Calu3 (cell line): ENCODE results near the gene MLLT10. TPM values are rescaled to one million over a fixed set of nuclear protein-coding genes. Genes with fewer than 3 reads are reported as not detected.
"Not testable (repeated sequence)": the region's sequence is repeated elsewhere in the genome, so short reads cannot be mapped to it uniquely, and the experiment has no call there.

ENCODE experiments used
- BruUV-seq: library from RNA; stranded (reverse); fragments of 400-500 nt; replicated peaks from 2 replicates; lab custom pipeline; 2021; lab: Mats Ljungman, UMichigan
- CTCF ChIA-PET: fragments of 300-600 bp; sonication (Branson Sonifier 250); formaldehyde crosslinking; loops from one replicate; lab custom pipeline; 2022; ENCODE audit warnings: antibody characterized with exemption; lab: Charles Lee
- DNase-seq: peaks from one replicate; pipeline ENCODE4 v3.0.0; 2022
- H3K27ac Mint-ChIP-seq: one replicate; pipeline ENCODE4 v1.8.0; 2022; ENCODE audit warnings: mixed read lengths; ENCODE audit not compliant: unreplicated experiment
- H3K27me3 Mint-ChIP-seq: one replicate; pipeline ENCODE4 v1.8.0; 2022; ENCODE audit warnings: mixed read lengths; ENCODE audit not compliant: unreplicated experiment
- H3K36me3 Mint-ChIP-seq: one replicate; pipeline ENCODE4 v1.8.0; 2022; ENCODE audit warnings: mild to moderate bottlenecking, moderate library complexity, mixed read lengths; ENCODE audit not compliant: insufficient read depth, unreplicated experiment
- H3K4me1 Mint-ChIP-seq: one replicate; pipeline ENCODE4 v1.8.0; 2022; ENCODE audit warnings: mild to moderate bottlenecking, low read depth, mixed read lengths; ENCODE audit not compliant: unreplicated experiment
- H3K4me3 Mint-ChIP-seq: one replicate; pipeline ENCODE4 v1.8.0; 2022; ENCODE audit warnings: mild to moderate bottlenecking, low read depth, moderate library complexity, mixed read lengths; ENCODE audit not compliant: unreplicated experiment
- H3K9me3 Mint-ChIP-seq: one replicate; pipeline ENCODE4 v1.8.0; 2022; ENCODE audit warnings: low read depth, mixed read lengths; ENCODE audit not compliant: unreplicated experiment
- CTCF ChIP-seq: fragments of 200-600 bp; IDR thresholded peaks from one replicate; pipeline ENCODE4 v1.8.0; 2022; ENCODE audit warnings: antibody characterized with exemption; ENCODE audit not compliant: unreplicated experiment
- intact Hi-C: fragments of 100-400 bp; cut with micrococcal nuclease; formaldehyde crosslinking; loops from one replicate; pipeline ENCODE4 v1.10.0; 2022; ENCODE audit not compliant: unreplicated experiment
- total RNA-seq: library from RNA; stranded (reverse); gene quantifications from 2 replicates; pipeline ENCODE4 v1.2.3, GENCODE V29; 2022

Gene MLLT10
- total RNA-seq, 1 experiment from 2014 or later = 34.7 TPM

DNA sequence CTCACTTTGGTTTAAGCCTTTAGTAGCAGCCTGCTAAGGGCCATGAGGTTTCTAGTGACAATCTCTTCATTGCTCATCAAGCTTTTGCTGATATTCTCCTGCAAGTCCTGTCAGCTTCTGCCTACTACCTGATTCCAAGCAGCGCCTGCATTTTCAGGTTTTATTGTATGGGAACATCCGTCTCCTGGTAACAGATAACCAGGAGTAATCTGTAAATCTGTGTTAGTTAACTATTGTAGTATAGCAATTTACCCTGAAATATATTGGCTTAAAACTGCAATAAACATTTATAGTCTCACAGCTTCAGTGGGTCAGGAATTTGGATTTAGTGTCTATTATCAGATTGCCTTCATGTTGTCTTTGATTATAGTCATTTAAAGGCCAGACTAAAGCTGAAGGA, 94.0 kb downstream of the MLLT10 start:
- H3K4me3 Mint-ChIP-seq = no peak overlapping the region
- H3K9me3 Mint-ChIP-seq = no peaks in the 10 kb centered on the region
- H3K4me1 Mint-ChIP-seq = no peaks in the 10 kb centered on the region
- DNase-seq = no peak
- H3K36me3 Mint-ChIP-seq = no peaks in the 10 kb centered on the region
- no peak for TF ChIP-seq CTCF
- H3K27ac Mint-ChIP-seq = no peak overlapping the region
- no TSS peak for BruUV-seq
- intact Hi-C loops = no loop called here
- CTCF ChIA-PET = no interaction called here
- H3K27me3 Mint-ChIP-seq = no peaks in the 10 kb centered on the region

- DNase-seq, intact Hi-C loops, H3K4me3 Mint-ChIP-seq, H3K36me3 Mint-ChIP-seq, BruUV-seq, H3K27me3 Mint-ChIP-seq, CTCF ChIA-PET, H3K9me3 Mint-ChIP-seq, H3K27ac Mint-ChIP-seq, H3K4me1 Mint-ChIP-seq: not testable (repeated sequence)
Measured at GRCh38 chr10:21628645-21629044, 94.6 kb downstream of the MLLT10 start.

DNA sequence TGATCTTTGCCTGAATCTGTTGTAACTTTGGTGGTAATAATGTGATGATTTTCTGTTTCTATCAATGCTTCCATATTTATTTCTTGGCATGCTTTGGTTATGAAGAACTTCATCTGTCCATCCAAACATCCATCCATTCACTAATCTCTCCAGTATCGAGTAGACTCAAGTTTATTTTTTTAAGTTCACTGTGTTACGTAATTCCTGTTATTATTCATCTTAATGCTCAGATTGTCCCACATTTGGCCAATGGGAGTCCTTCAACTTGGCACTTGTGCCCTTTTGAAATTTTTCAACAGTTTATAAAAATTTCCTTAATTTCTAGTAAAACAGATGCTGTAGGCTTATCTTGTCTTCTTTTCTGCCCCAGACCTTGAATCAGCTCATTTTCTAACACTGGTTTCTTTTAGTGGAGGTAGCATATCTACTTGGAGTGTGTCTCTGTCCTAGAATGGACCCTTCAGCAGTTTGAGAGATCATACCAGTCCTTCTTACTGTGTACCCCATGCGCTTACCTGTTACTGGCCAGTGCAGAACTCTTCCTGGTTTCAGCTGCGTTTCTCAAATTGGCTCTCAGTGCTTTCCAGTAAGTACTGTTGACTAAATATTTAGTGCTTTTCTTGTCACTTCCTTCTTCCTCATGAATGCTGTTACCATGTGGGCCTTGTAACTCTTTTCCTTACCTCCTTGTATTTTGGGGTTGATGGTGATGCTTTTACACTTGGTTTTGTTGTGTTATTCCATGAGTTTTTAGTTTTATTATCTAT, 100.8 kb downstream of the MLLT10 start:
- TF ChIP-seq CTCF = no peak
- Mint-ChIP-seq H3K27me3 (no peaks in the 10 kb centered on the region), H3K27ac (no peak overlapping the region), H3K9me3 (no peaks in the 10 kb centered on the region), H3K36me3 (no peaks in the 10 kb centered on the region), H3K4me3 (no peak overlapping the region), H3K4me1 (no peaks in the 10 kb centered on the region)
- no peak for DNase-seq
- CTCF ChIA-PET = no interaction called here
- intact Hi-C loops = no loop called here
- BruUV-seq = no TSS peak

DNA sequence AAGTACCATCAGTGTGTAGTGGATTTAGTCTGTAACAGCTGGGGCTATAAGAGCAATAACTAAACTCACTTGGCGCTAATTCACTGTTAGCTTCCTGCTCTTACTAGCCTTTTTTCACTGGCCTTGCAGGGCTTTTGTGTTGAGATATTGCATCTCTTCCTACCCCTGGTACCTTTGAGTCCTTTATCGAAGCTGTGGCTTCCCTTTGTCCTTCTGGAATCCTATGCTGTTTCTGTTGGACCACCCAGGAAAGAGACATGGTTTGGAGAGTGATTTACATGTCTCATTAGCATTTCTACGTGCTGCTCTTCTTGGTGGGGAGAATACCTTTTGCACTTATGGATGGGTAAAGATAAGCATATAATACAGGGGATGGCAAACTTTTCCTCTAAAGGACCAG, 103.8 kb downstream of the MLLT10 start:
- intact Hi-C loops = no loop called here
- CTCF ChIA-PET = no interaction called here
- no peaks in the 10 kb centered on the region for H3K36me3 Mint-ChIP-seq
- H3K4me3 Mint-ChIP-seq = no peak overlapping the region
- H3K27ac Mint-ChIP-seq = no peak overlapping the region
- TF ChIP-seq CTCF = no peak
- no TSS peak for BruUV-seq
- no peak for DNase-seq
- no peaks in the 10 kb centered on the region for H3K9me3 Mint-ChIP-seq
- H3K4me1 Mint-ChIP-seq = no peaks in the 10 kb centered on the region
- H3K27me3 Mint-ChIP-seq = no peaks in the 10 kb centered on the region

DNA sequence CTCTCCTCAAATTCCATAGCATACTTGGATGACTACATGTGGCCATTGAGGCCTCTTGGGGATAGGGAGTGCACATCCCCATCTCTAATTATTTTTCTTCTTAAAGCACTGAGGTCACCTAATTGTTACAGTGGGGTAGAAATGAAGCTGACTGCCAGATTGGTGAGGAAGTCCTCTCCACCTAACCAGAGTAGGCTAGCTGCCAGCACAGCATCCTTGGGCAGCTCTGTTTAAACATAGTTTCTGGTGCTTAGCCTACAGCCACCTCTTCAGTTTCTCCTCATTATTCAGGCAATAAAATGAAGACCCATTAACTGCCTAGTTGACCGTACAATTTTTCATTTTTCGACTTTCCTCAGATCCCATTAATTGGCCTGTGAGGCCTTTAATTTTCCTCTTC, 104.6 kb downstream of the MLLT10 start:
- DNase-seq = no peak
- no peak overlapping the region for H3K27ac Mint-ChIP-seq
- intact Hi-C loops = no loop called here
- H3K4me3 Mint-ChIP-seq = no peak overlapping the region
- no TSS peak for BruUV-seq
- no peaks in the 10 kb centered on the region for H3K4me1 Mint-ChIP-seq
- H3K36me3 Mint-ChIP-seq = no peaks in the 10 kb centered on the region
- no peaks in the 10 kb centered on the region for H3K9me3 Mint-ChIP-seq
- no peaks in the 10 kb centered on the region for H3K27me3 Mint-ChIP-seq
- CTCF ChIA-PET = interaction anchor here (0.6 kb wide), 1 partner anchor 43 kb away, joined by 3 read pairs; no protein-coding TSS in a partner anchor
- TF ChIP-seq CTCF = no peak
